Effector memory CD8-positive, alpha-beta T cell (primary cell): Measurements from ENCODE around the gene TMEM26.

Source experiments
- ATAC-seq: fragments of 150-1000 bp; cut with Tn5 transposase; replicated peaks from 2 replicates; pipeline ENCODE4 v1.10.0; 2021; ENCODE audit warnings: mild to moderate bottlenecking, moderate library complexity
- DNase-seq, 3 experiments: peaks; one replicate each; pipeline ENCODE4 v3.0.0; 2021
- H3K27ac Mint-ChIP-seq, 2 donors: one replicate each; pipeline ENCODE4 v1.8.0; 2022; ENCODE audit warnings: mild to moderate bottlenecking in 2 of 2, mixed read lengths in 2 of 2, moderate library complexity in 2 of 2
- H3K27me3 Mint-ChIP-seq, 2 donors: one replicate each; pipeline ENCODE4 v1.8.0; 2022; ENCODE audit warnings: mixed read lengths in 2 of 2
- H3K36me3 Mint-ChIP-seq: one replicate; pipeline ENCODE4 v1.8.0; 2022; ENCODE audit warnings: mild to moderate bottlenecking, moderate library complexity, mixed read lengths; ENCODE audit not compliant: insufficient read depth
- H3K4me1 Mint-ChIP-seq, 2 donors: one replicate each; pipeline ENCODE4 v1.8.0; 2022; ENCODE audit warnings: low read depth in 2 of 2, mixed read lengths in 2 of 2
- H3K4me3 Mint-ChIP-seq, 2 donors: one replicate each; pipeline ENCODE4 v1.8.0; 2022; ENCODE audit warnings: mild to moderate bottlenecking in 2 of 2, mixed read lengths in 2 of 2, moderate library complexity in 2 of 2
- H3K9me3 Mint-ChIP-seq, 2 donors: one replicate each; pipeline ENCODE4 v1.8.0; 2022; ENCODE audit warnings: mixed read lengths in 2 of 2

The TMEM26 gene

GRCh38 chr10:61471491-61471890, 18.3 kb upstream of the TMEM26 start:
- Mint-ChIP-seq H3K9me3 (no peaks in the 10 kb centered on the region), H3K27ac (no peak overlapping the region), H3K36me3 (no peaks in the 10 kb centered on the region), H3K27me3 (peaks cover 0 to 9% of the 10 kb centered on the region in 2 donors), H3K4me3 (no peak overlapping the region), H3K4me1 (no peaks in the 10 kb centered on the region)
- DNase-seq (no peak), ATAC-seq (no peak)

- Mint-ChIP-seq H3K27ac (no peak overlapping the region), H3K36me3 (no peaks in the 10 kb centered on the region), H3K4me1 (no peaks in the 10 kb centered on the region), H3K9me3 (no peaks in the 10 kb centered on the region), H3K27me3 (peaks cover 0 to 9% of the 10 kb centered on the region in 2 donors), H3K4me3 (no peak overlapping the region)
- ATAC-seq, result no peak
- no peak for DNase-seq
Observed at GRCh38 chr10:61470740-61471139, 17.6 kb upstream of the TMEM26 start.

- Mint-ChIP-seq H3K4me1 (no peaks in the 10 kb centered on the region), H3K27me3 (peaks cover 0 to 11% of the 10 kb centered on the region in 2 donors), H3K4me3 (no peak overlapping the region), H3K36me3 (peaks cover 4% of the 10 kb centered on the region), H3K27ac (no peak overlapping the region), H3K9me3 (peaks cover 0 to 1% of the 10 kb centered on the region in 2 donors)
- ATAC-seq (no peak), DNase-seq (no peak)
Observed at GRCh38 chr10:61465901-61466632, 12.9 kb upstream of the TMEM26 start.

GRCh38 chr10:61465171-61465496, 12.0 kb upstream of the TMEM26 start:
- no peak for ATAC-seq
- Mint-ChIP-seq H3K4me1 (no peaks in the 10 kb centered on the region), H3K4me3 (no peak overlapping the region), H3K27me3 (peaks cover 0 to 19% of the 10 kb centered on the region in 2 donors), H3K9me3 (peaks cover 0 to 1% of the 10 kb centered on the region in 2 donors), H3K36me3 (peaks cover 4% of the 10 kb centered on the region), H3K27ac (no peak overlapping the region)
- no peak for DNase-seq

GRCh38 chr10:61464461-61465170, 11.4 kb upstream of the TMEM26 start:
- Mint-ChIP-seq H3K27ac (no peak overlapping the region), H3K4me3 (no peak overlapping the region), H3K36me3 (peaks cover 4% of the 10 kb centered on the region), H3K27me3 (peaks cover 0 to 19% of the 10 kb centered on the region in 2 donors), H3K4me1 (no peaks in the 10 kb centered on the region), H3K9me3 (peaks cover 0 to 1% of the 10 kb centered on the region in 2 donors)
- DNase-seq (no peak), ATAC-seq (no peak)

GRCh38 chr10:61463035-61463909, 10.1 kb upstream of the TMEM26 start:
- Mint-ChIP-seq H3K4me1 (no peaks in the 10 kb centered on the region), H3K9me3 (peaks cover 0 to 1% of the 10 kb centered on the region in 2 donors), H3K27me3 (peaks cover 0 to 15% of the 10 kb centered on the region in 2 donors), H3K27ac (no peak overlapping the region), H3K4me3 (no peak overlapping the region), H3K36me3 (peaks cover 4% of the 10 kb centered on the region)
- ATAC-seq (no peak), DNase-seq (no peak)

- Mint-ChIP-seq H3K36me3 (peaks cover 4% of the 10 kb centered on the region), H3K4me1 (no peaks in the 10 kb centered on the region), H3K9me3 (peaks cover 0 to 1% of the 10 kb centered on the region in 2 donors), H3K27ac (no peak overlapping the region), H3K4me3 (no peak overlapping the region), H3K27me3 (peaks cover 0 to 23% of the 10 kb centered on the region in 2 donors)
- DNase-seq, result no peak
- ATAC-seq, result no peak
Observed at GRCh38 chr10:61460835-61461234, 7.7 kb upstream of the TMEM26 start.

GRCh38 chr10:61458031-61458430, 4.8 kb upstream of the TMEM26 start:
- peaks cover 22 to 43% of the 10 kb centered on the region in 2 donors for H3K27me3 Mint-ChIP-seq
- H3K36me3 Mint-ChIP-seq, result peaks cover under 1% of the 10 kb centered on the region
- no peaks in the 10 kb centered on the region for H3K4me1 Mint-ChIP-seq
- no peak for ATAC-seq
- no peak overlapping the region for H3K4me3 Mint-ChIP-seq
- no peak overlapping the region for H3K27ac Mint-ChIP-seq
- no peak for DNase-seq
- peaks cover 0 to 1% of the 10 kb centered on the region in 2 donors for H3K9me3 Mint-ChIP-seq

GRCh38 chr10:61456095-61456789, 3.1 kb upstream of the TMEM26 start:
- Mint-ChIP-seq H3K27me3 (peaks cover 39 to 60% of the 10 kb centered on the region in 2 donors), H3K4me3 (no peak overlapping the region), H3K27ac (no peak overlapping the region), H3K4me1 (peaks cover 0 to 3% of the 10 kb centered on the region in 2 donors), H3K9me3 (peaks cover 0 to under 1% of the 10 kb centered on the region in 2 donors), H3K36me3 (no peaks in the 10 kb centered on the region)
- no peak for ATAC-seq
- DNase-seq, result no peak

GRCh38 chr10:61455656-61456055, 2.5 kb upstream of the TMEM26 start:
- Mint-ChIP-seq H3K36me3 (no peaks in the 10 kb centered on the region), H3K27me3 (peaks cover 45 to 60% of the 10 kb centered on the region in 2 donors), H3K4me1 (peaks cover 0 to 3% of the 10 kb centered on the region in 2 donors), H3K4me3 (no peak overlapping the region), H3K9me3 (no peaks in the 10 kb centered on the region), H3K27ac (no peak overlapping the region)
- no peak for ATAC-seq
- no peak for DNase-seq

GRCh38 chr10:61454541-61454940, 1.4 kb upstream of the TMEM26 start:
- Mint-ChIP-seq H3K4me3 (no peak overlapping the region), H3K27ac (no peak overlapping the region), H3K27me3 (peaks cover 45 to 56% of the 10 kb centered on the region in 2 donors), H3K36me3 (no peaks in the 10 kb centered on the region), H3K4me1 (peaks cover 0 to 3% of the 10 kb centered on the region in 2 donors), H3K9me3 (no peaks in the 10 kb centered on the region)
- ATAC-seq (no peak), DNase-seq (no peak)

- DNase-seq (no peak), ATAC-seq (no peak)
- Mint-ChIP-seq H3K9me3 (no peaks in the 10 kb centered on the region), H3K27ac (no peak overlapping the region), H3K4me1 (peaks cover 0 to 3% of the 10 kb centered on the region in 2 donors), H3K4me3 (no peak overlapping the region), H3K27me3 (peaks cover 43 to 45% of the 10 kb centered on the region in 2 donors), H3K36me3 (no peaks in the 10 kb centered on the region)
Observed at GRCh38 chr10:61452151-61452651, 980 bp downstream of the TMEM26 start.

GRCh38 chr10:61451357-61451756, 1.8 kb downstream of the TMEM26 start:
- H3K9me3 Mint-ChIP-seq, result no peaks in the 10 kb centered on the region
- peaks cover 0 to 3% of the 10 kb centered on the region in 2 donors for H3K4me1 Mint-ChIP-seq
- ATAC-seq (no peak), DNase-seq (no peak)
- H3K4me3 Mint-ChIP-seq, result no peak overlapping the region
- no peaks in the 10 kb centered on the region for H3K36me3 Mint-ChIP-seq
- peaks cover 43 to 45% of the 10 kb centered on the region in 2 donors for H3K27me3 Mint-ChIP-seq
- H3K27ac Mint-ChIP-seq, result no peak overlapping the region
